ENCODE data around the gene SLAMF7.

Gene SLAMF7

DNA sequence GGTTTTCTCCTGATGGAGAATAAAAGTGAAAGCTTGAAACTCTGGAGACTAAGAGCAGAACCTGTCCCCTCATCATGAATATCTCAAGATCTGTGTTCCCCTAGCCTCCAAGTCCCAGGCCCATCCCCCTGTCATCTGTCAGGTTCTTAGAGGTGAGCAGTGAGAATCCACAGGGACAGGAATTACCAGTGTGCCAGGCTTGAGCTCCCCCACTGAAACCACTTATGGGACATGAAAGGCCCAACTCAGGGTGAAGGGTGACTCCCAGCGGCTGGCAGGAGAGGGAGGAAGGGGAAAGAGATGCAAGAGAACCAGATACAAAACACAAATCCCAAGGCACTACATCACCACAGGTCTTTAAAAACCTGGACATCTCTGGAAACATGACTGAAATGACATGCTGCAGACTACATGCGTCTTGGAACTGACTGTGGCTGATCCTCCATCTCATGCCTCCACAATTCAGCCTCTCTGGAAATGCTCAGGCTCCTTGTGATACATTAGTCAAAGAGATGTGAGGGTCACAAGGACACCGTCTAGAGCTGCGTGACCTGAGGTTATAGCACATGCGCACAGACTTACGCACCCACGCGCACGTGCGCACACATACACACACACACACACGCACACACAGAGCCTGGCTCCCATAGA, 50.1 kb downstream of the SLAMF7 start:
- H3K9me3 Mint-ChIP-seq, result no peaks in the 10 kb centered on the region
- H3K4me1 Mint-ChIP-seq (ENCODE audit: low read depth), result peaks cover 17% of the 10 kb centered on the region
- no peak overlapping the region for H3K27ac Mint-ChIP-seq
- H3K36me3 Mint-ChIP-seq (ENCODE audit: low read depth), result no peaks in the 10 kb centered on the region
- H3K27me3 Mint-ChIP-seq, result no peaks in the 10 kb centered on the region
- H3K4me3 Mint-ChIP-seq, result no peak overlapping the region

DNA sequence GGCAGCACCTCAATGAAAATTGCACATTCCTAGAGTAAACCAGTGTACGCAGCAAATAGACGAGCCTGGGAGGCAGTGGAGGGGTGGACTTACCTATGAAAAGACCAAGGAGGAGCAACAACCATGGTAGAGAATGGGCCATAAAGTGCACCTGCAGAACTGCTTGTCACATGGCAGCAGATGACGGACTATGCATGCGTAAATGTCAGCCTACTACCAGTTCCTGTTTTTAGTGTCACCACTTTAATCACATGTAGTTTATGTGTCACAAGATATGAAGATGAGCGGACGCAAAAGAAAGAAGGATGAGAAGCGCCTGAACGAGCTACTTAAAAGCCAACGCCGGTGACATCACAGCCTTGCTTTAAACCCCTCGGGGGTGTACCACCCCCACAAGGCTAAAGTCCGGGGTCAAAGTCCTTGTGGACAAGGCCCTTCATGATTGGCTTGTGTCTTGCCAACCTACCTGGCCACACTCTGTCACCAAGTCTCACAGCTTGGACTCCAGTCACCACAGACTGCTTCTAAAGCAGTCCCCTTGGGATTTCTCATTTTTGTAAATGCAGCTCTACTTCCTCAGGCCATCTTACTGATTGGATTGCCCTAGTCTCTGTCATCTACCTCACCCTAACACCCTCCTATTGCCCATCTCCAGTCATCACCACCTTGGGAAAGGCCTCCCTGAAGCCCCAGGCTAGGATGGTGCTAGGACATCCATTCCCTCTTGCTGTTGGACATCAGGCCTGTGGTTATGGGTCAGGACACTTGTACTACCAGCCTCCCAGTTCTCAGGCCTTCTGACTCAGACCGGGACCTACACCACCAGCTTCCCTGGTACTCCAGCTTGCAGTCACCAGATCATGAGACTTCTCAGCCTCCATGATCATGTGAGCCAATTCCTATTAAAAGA, 50.9 kb downstream of the SLAMF7 start:
- H3K9me3 Mint-ChIP-seq, result no peaks in the 10 kb centered on the region
- H3K36me3 Mint-ChIP-seq (ENCODE audit: low read depth), result no peaks in the 10 kb centered on the region
- no peak overlapping the region for H3K4me3 Mint-ChIP-seq
- H3K4me1 Mint-ChIP-seq (ENCODE audit: low read depth), result peaks cover 24% of the 10 kb centered on the region
- peak overlapping the region; percentile 58 for H3K27ac Mint-ChIP-seq
- H3K27me3 Mint-ChIP-seq, result no peaks in the 10 kb centered on the region

DNA sequence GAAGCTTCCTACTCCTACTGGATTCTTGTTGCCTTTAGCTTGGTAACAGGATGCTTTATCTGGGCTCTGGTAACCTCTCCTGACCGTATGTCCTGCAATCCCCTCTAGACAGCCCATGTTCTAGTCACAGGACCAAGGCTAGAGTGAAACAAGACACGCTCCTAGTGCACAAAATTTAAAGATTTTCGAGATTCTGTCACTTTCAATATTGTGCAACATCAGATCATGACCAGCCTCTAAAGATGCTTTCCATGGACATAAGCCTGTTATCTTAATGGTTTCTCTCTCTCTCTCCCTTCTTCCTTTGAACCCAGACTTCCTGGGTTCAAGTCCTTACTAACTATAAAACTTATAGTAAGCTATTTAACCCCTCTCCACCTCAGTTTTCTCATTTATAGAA, 55.3 kb downstream of the SLAMF7 start:
- Mint-ChIP-seq H3K4me3 (no peak overlapping the region), H3K9me3 (no peaks in the 10 kb centered on the region), H3K27me3 (no peaks in the 10 kb centered on the region), H3K36me3 (ENCODE audit: low read depth) (no peaks in the 10 kb centered on the region), H3K27ac (peak overlapping the region; percentile 8), H3K4me1 (ENCODE audit: low read depth) (peaks cover 68% of the 10 kb centered on the region)

DNA sequence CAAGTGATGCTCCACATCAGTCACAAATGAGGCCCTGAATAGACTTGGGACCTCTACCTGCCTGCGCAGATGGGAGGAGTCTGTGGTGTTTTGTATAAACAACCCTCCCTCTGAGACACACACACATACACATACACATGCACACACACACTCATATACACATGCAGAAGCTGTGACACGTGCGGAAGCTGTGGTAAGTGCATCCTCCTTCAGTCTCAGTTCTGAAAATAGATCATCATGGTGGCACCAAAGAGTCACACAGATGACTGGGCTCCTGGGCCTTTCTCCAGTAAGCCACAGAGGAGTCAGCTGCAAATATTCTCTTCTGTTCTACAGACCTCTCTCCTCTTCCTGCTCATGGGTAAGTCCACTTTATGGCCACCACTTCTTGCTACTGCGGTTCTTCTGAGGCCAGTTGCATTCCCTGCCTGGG, 56.9 kb downstream of the SLAMF7 start, which contains the start of gene LY9:
LY9 (plus strand) TSS at position 224 of the 433 bp plus-strand sequence; CDS start at position 238, 14 bp downstream.
- Mint-ChIP-seq H3K27me3 (no peaks in the 10 kb centered on the region), H3K27ac (peak within 1 kb of the TSS; percentile 91), H3K4me3 (peak within 1 kb of the TSS; percentile 86), H3K9me3 (no peaks in the 10 kb centered on the region), H3K36me3 (ENCODE audit: low read depth) (no peaks in the 10 kb centered on the region), H3K4me1 (ENCODE audit: low read depth) (peaks cover 71% of the 10 kb centered on the region)

DNA sequence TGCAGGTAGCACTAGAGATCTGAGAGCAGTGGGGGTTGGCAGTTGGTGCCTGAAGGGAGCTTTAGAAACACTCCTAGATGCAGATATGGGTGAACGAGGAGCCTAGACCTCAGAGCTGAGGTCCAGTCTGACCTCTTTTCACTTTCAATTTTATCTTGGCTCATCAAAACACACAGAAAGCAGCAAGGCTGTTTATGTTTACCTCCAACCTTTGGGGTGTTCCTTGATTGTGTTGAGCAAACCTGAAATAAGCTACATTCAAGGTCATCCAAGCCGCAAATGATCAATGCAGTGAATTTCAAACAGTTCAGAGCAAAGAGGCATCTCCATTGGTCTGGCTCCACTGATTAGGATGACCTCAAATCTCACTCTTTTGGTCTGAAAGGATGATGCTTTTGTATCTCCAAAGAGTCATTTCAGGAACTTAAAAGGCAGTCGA, 58.2 kb downstream of the SLAMF7 start:
- H3K27ac Mint-ChIP-seq, result peak overlapping the region; percentile 91
- H3K27me3 Mint-ChIP-seq, result no peaks in the 10 kb centered on the region
- H3K36me3 Mint-ChIP-seq (ENCODE audit: low read depth), result peaks cover 7% of the 10 kb centered on the region

DNA sequence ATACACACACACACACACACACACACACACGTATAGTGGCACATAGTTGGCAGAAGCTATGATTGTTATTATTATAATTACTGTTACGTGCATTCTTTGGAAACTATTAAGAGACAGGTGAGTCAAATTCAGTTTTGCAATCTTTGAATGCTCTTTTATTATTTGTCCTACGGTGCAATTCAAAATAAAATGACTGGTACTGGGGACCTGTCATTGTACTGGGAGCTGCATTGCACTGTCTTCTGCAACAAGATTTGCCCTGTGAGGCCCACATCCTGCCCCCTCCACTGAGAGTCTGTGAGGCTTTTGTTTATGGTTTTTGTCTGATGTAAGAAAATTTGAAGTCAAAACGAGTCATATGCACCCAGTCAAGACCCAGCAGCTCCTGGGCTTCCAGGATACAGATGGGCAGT, 58.8 kb downstream of the SLAMF7 start:
- Mint-ChIP-seq H3K9me3 (no peaks in the 10 kb centered on the region), H3K27me3 (no peaks in the 10 kb centered on the region), H3K27ac (peak overlapping the region; percentile 91), H3K36me3 (ENCODE audit: low read depth) (peaks cover 11% of the 10 kb centered on the region), H3K4me3 (peak overlapping the region; percentile 86), H3K4me1 (ENCODE audit: low read depth) (peaks cover 84% of the 10 kb centered on the region)

More for the DNA sequence above, 58.2 kb downstream of the SLAMF7 start:
- H3K9me3 Mint-ChIP-seq, result no peaks in the 10 kb centered on the region
- peak overlapping the region; percentile 86 for H3K4me3 Mint-ChIP-seq
- H3K4me1 Mint-ChIP-seq (ENCODE audit: low read depth), result peaks cover 79% of the 10 kb centered on the region

DNA sequence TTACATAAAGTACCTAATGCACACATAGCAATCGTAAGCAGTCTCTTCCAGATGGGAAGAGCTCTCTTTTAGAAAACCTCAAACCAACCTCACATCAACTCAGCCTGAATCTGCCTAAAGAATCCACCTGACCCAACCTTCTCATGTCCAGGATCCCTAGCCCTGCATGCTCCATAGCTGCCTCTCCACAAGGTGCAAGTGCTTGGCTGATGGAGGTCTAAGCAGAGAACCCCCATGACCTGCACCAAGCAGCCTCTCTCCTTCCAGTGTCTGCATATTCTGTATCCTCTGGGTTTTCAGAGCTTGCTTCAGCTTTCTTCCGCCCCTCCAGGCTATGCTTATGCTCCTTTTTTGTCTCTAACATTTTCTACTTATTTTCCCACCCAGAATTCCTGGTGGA, 59.4 kb downstream of the SLAMF7 start:
- H3K27me3 Mint-ChIP-seq, result no peaks in the 10 kb centered on the region
- H3K4me3 Mint-ChIP-seq, result peak overlapping the region; percentile 86
- H3K4me1 Mint-ChIP-seq (ENCODE audit: low read depth), result peaks cover 89% of the 10 kb centered on the region
- H3K27ac Mint-ChIP-seq, result peak overlapping the region; percentile 91
- peaks cover 15% of the 10 kb centered on the region for H3K36me3 Mint-ChIP-seq (ENCODE audit: low read depth)
- no peaks in the 10 kb centered on the region for H3K9me3 Mint-ChIP-seq

DNA sequence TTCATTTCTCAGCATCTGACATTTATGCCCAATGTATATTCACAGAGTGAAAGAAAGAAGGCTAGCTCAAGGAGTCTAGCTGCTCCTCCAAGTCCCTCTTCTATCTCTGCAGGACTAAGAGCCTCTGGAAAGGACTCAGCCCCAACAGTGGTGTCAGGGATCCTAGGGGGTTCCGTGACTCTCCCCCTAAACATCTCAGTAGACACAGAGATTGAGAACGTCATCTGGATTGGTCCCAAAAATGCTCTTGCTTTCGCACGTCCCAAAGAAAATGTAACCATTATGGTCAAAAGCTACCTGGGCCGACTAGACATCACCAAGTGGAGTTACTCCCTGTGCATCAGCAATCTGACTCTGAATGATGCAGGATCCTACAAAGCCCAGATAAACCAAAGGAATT, 60.6 kb downstream of the SLAMF7 start:
- H3K27me3 Mint-ChIP-seq, result no peaks in the 10 kb centered on the region
- H3K36me3 Mint-ChIP-seq (ENCODE audit: low read depth), result peaks cover 23% of the 10 kb centered on the region
- H3K9me3 Mint-ChIP-seq, result no peaks in the 10 kb centered on the region
- peak overlapping the region; percentile 86 for H3K4me3 Mint-ChIP-seq
- peaks cover 91% of the 10 kb centered on the region for H3K4me1 Mint-ChIP-seq (ENCODE audit: low read depth)
- peak overlapping the region; percentile 91 for H3K27ac Mint-ChIP-seq

DNA sequence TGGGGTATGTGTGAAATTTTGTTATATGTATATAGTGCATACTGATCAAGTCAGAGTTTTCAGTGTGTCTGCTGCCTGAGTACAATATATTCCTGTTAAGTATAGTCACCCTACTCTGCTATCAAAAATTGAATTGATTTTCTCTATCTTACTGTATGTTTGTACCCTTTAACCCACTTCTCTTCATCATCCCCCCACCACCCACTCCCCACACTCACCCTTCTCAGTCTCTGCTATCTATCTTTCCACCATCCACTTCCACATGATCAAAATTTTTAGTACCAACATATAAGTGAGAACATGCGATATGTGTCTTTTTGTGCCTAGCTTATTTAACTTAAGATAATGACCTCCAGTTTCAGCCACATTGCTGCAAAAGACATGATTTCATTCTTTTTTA, 61.1 kb downstream of the SLAMF7 start:
- peaks cover 91% of the 10 kb centered on the region for H3K4me1 Mint-ChIP-seq (ENCODE audit: low read depth)
- H3K9me3 Mint-ChIP-seq, result no peaks in the 10 kb centered on the region
- H3K36me3 Mint-ChIP-seq (ENCODE audit: low read depth), result peaks cover 28% of the 10 kb centered on the region
- H3K27me3 Mint-ChIP-seq, result no peaks in the 10 kb centered on the region
- peak overlapping the region; percentile 91 for H3K27ac Mint-ChIP-seq
- peak overlapping the region; percentile 86 for H3K4me3 Mint-ChIP-seq

DNA sequence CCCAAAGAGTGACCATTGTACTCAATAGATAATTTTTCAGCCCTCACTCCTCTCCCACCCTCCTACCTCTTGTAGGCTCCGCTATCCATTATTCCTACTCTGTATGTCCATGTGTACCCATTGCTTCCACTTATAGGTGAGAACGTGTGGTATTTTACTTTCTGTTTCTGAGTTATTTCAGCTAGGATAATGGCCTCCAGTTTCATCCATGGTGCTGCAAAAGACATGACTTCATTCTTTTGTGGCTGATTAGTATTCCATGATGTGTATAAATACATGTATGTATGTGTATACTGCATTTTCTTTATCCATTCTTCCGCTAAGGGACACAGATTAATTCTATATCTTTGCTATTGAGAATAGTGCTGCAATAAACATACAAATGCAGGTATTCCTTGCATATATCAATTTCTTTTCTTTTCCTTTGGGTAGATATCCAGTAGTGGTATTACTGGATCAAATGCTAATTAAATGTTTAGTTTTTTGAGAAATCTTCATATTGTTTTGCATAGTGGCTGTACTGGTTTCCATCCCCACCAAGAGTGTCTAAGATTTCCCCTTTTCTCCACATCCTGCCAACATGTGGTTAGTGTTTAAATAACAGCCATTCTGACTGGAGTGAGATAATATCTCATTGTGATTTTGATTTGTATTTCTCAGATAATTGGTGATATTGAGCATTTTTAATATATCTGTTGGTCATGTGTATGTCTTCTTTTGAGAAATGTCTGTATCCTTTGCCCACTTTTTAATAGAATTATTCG, 61.8 kb downstream of the SLAMF7 start:
- Mint-ChIP-seq H3K9me3 (no peaks in the 10 kb centered on the region), H3K4me3 (peak overlapping the region; percentile 86), H3K36me3 (ENCODE audit: low read depth) (peaks cover 29% of the 10 kb centered on the region), H3K27ac (peak overlapping the region; percentile 91), H3K4me1 (ENCODE audit: low read depth) (peaks cover 91% of the 10 kb centered on the region), H3K27me3 (no peaks in the 10 kb centered on the region)

DNA sequence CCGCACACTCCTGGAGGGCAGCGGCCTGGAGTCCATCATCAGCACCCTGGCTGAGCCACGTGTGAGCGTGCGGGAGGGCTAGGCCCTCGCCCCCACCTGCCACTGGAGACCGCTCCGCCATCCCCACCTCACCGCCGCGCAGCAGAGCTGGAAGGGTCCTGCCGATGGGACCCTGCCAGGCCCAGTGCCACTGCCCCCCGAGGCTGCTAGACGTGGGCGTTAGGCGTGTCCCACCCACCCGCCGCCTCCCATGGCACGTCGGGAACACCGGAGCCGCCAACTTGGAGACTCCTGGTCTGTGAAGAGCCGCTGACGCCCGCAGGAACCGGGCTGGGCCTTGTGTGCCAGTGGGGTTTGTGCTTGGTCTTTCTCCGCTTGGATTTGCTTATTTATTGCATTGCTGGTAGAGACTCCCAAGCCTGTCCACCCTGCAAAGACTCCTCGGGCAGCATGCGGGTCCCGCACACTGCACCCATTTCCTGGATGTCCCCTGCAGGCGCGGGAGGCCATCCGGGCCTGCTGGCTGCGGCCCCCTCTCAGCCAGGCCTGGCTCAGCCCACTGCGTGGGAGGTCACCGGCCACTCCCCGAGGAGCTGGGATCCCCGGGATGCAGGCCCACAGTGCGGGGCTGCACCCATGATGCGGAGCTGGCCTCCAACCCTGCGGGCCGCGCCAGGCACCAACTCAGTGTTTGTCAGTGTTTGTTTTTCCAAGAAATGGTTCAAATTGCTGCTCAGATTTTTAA, 63.0 kb downstream of the SLAMF7 start:
- Mint-ChIP-seq H3K27me3 (no peaks in the 10 kb centered on the region), H3K9me3 (peaks cover 5% of the 10 kb centered on the region), H3K4me1 (ENCODE audit: low read depth) (peaks cover 91% of the 10 kb centered on the region), H3K36me3 (ENCODE audit: low read depth) (peaks cover 40% of the 10 kb centered on the region), H3K4me3 (no peak overlapping the region), H3K27ac (peak overlapping the region; percentile 91)
